ENCODE measurements around the gene SLC3A2. TPM values are rescaled to one million over a fixed set of nuclear protein-coding genes. Genes with fewer than 3 reads are reported as not detected.

Gene SLC3A2
- total and polyA plus RNA-seq, 2 of the 13 experiments (the other 11 are each of a cell fraction or from before 2014, with no cell fraction given) = 213 to 226 TPM

DNA sequence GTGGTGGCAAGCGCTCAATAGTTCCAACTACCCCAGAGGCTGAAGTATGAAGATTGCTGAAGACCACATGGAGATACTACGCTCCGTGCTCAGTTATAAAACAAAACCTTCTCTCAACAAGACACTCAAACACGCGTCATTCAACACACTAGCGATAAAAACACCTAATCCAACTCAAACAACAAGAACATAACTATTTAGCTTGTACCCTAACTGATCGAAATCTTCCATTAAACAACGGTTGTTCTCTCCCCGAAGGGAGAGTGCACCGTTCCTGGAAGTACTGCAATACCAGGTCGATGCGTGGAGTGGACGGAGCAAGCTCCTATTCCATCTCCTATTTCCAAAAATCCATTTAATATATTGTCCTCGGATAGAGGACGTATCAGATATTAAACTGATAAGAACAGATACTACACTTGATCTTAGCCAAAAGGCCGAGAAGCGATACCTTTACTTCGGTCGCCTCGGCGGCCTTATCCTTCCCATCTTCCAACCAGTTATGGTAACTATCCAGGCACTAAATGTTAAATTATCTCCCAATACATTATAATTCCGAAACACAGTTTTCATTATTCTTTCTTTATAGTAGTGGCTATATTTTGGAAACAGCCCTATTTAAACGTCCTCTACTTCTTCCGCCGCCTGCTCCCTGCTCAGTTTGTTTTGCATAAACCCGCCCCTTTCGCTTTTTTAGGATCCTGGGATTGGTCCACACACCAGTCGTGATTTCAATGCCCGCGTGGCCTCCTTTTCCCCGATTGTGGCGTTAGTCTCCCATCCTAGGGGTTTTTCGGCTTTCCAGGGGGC, 39.1 kb upstream of the SLC3A2 start (continued):
- TF ChIP-seq, protein P1, sequence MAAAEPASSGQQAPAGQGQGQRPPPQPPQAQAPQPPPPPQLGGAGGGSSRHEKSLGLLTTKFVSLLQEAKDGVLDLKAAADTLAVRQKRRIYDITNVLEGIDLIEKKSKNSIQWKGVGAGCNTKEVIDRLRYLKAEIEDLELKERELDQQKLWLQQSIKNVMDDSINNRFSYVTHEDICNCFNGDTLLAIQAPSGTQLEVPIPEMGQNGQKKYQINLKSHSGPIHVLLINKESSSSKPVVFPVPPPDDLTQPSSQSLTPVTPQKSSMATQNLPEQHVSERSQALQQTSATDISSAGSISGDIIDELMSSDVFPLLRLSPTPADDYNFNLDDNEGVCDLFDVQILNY (CRISPR knock-in tag; conservative IDR thresholded peaks at IDR 0.05) = 0 out of 2 replicates have a peak, but pooled peaks have one; percentile 35
- peak; percentile 98 for TF ChIP-seq NONO (IDR thresholded peaks at IDR 0.05)
- peak; percentile 99 for TF ChIP-seq NONO (CRISPR knock-in tag; conservative IDR thresholded peaks at IDR 0.05)
- TF ChIP-seq, protein P2, sequence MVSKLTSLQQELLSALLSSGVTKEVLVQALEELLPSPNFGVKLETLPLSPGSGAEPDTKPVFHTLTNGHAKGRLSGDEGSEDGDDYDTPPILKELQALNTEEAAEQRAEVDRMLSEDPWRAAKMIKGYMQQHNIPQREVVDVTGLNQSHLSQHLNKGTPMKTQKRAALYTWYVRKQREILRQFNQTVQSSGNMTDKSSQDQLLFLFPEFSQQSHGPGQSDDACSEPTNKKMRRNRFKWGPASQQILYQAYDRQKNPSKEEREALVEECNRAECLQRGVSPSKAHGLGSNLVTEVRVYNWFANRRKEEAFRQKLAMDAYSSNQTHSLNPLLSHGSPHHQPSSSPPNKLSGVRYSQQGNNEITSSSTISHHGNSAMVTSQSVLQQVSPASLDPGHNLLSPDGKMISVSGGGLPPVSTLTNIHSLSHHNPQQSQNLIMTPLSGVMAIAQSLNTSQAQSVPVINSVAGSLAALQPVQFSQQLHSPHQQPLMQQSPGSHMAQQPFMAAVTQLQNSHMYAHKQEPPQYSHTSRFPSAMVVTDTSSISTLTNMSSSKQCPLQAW (CRISPR knock-in tag; IDR thresholded peaks at IDR 0.05) = 0 out of 2 replicates have a peak, but pooled peaks have one; percentile 39
- peak; percentile 93 for TF ChIP-seq RXRB (CRISPR knock-in tag; IDR thresholded peaks at IDR 0.05; ENCODE audit: borderline replicate concordance)
- TF ChIP-seq, protein P3, sequence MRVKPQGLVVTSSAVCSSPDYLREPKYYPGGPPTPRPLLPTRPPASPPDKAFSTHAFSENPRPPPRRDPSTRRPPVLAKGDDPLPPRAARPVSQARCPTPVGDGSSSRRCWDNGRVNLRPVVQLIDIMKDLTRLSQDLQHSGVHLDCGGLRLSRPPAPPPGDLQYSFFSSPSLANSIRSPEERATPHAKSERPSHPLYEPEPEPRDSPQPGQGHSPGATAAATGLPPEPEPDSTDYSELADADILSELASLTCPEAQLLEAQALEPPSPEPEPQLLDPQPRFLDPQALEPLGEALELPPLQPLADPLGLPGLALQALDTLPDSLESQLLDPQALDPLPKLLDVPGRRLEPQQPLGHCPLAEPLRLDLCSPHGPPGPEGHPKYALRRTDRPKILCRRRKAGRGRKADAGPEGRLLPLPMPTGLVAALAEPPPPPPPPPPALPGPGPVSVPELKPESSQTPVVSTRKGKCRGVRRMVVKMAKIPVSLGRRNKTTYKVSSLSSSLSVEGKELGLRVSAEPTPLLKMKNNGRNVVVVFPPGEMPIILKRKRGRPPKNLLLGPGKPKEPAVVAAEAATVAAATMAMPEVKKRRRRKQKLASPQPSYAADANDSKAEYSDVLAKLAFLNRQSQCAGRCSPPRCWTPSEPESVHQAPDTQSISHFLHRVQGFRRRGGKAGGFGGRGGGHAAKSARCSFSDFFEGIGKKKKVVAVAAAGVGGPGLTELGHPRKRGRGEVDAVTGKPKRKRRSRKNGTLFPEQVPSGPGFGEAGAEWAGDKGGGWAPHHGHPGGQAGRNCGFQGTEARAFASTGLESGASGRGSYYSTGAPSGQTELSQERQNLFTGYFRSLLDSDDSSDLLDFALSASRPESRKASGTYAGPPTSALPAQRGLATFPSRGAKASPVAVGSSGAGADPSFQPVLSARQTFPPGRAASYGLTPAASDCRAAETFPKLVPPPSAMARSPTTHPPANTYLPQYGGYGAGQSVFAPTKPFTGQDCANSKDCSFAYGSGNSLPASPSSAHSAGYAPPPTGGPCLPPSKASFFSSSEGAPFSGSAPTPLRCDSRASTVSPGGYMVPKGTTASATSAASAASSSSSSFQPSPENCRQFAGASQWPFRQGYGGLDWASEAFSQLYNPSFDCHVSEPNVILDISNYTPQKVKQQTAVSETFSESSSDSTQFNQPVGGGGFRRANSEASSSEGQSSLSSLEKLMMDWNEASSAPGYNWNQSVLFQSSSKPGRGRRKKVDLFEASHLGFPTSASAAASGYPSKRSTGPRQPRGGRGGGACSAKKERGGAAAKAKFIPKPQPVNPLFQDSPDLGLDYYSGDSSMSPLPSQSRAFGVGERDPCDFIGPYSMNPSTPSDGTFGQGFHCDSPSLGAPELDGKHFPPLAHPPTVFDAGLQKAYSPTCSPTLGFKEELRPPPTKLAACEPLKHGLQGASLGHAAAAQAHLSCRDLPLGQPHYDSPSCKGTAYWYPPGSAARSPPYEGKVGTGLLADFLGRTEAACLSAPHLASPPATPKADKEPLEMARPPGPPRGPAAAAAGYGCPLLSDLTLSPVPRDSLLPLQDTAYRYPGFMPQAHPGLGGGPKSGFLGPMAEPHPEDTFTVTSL (CRISPR knock-in tag; IDR thresholded peaks at IDR 0.05; ENCODE audit: borderline replicate concordance) = no peak; the same call in none of the 2 replicates
- TF ChIP-seq, protein P4, sequence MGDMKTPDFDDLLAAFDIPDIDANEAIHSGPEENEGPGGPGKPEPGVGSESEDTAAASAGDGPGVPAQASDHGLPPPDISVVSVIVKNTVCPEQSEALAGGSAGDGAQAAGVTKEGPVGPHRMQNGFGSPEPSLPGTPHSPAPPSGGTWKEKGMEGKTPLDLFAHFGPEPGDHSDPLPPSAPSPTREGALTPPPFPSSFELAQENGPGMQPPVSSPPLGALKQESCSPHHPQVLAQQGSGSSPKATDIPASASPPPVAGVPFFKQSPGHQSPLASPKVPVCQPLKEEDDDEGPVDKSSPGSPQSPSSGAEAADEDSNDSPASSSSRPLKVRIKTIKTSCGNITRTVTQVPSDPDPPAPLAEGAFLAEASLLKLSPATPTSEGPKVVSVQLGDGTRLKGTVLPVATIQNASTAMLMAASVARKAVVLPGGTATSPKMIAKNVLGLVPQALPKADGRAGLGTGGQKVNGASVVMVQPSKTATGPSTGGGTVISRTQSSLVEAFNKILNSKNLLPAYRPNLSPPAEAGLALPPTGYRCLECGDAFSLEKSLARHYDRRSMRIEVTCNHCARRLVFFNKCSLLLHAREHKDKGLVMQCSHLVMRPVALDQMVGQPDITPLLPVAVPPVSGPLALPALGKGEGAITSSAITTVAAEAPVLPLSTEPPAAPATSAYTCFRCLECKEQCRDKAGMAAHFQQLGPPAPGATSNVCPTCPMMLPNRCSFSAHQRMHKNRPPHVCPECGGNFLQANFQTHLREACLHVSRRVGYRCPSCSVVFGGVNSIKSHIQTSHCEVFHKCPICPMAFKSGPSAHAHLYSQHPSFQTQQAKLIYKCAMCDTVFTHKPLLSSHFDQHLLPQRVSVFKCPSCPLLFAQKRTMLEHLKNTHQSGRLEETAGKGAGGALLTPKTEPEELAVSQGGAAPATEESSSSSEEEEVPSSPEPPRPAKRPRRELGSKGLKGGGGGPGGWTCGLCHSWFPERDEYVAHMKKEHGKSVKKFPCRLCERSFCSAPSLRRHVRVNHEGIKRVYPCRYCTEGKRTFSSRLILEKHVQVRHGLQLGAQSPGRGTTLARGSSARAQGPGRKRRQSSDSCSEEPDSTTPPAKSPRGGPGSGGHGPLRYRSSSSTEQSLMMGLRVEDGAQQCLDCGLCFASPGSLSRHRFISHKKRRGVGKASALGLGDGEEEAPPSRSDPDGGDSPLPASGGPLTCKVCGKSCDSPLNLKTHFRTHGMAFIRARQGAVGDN (CRISPR knock-in tag; IDR thresholded peaks at IDR 0.05) = no peak
- TF ChIP-seq EZH2 (conservative IDR thresholded peaks at IDR 0.05; ENCODE audit: low read depth, low read length) = no peak
- TF ChIP-seq ZNF547 (CRISPR knock-in tag; IDR thresholded peaks at IDR 0.05) = no peak; the same call in none of the 2 replicates
- TF ChIP-seq POLR2A (IDR thresholded peaks at IDR 0.05; ENCODE audit: insufficient read depth in 1 of 2, low read depth in 2 of 2, low read length in 2 of 2) = peak; percentile 99 to 100
- no peak for TF ChIP-seq MTF2 (CRISPR knock-in tag; IDR thresholded peaks at IDR 0.05; ENCODE audit: borderline replicate concordance)
- peak; percentile 75 for TF ChIP-seq FOXJ3 (CRISPR knock-in tag; IDR thresholded peaks at IDR 0.05; ENCODE audit: borderline replicate concordance)
- no peak; the same call in 1 of the 2 replicates for TF ChIP-seq ZNF251 (CRISPR knock-in tag; IDR thresholded peaks at IDR 0.05)
- TF ChIP-seq IRX3 (CRISPR knock-in tag; IDR thresholded peaks at IDR 0.05; ENCODE audit: borderline replicate concordance, low read depth) = peak; percentile 44
- TF ChIP-seq XBP1 (CRISPR knock-in tag; IDR thresholded peaks at IDR 0.05) = peak; percentile 87
- no peak for TF ChIP-seq RAD51 (IDR thresholded peaks at IDR 0.05; ENCODE audit: borderline replicate concordance)
- TF ChIP-seq FOXK2 (IDR thresholded peaks at IDR 0.05) = peak; percentile 88
